PFSK-1 (cell line): Measurements from ENCODE around the gene LYZL4.

ENCODE experiments used
- POLR2AphosphoS5 ChIP-seq: IDR thresholded peaks from 2 replicates; pipeline ENCODE4 v1.6.1; 2012; ENCODE audit warnings: low read depth, mild to moderate bottlenecking, control low read depth, low read length, moderate library complexity
- REST ChIP-seq, 2 experiments: IDR thresholded peaks; 2 replicates each; pipeline versions ENCODE4 v1.6.1 to v1.8.0; 2011 to 2012; ENCODE audit warnings: low read depth in 2 of 2, low read length in 2 of 2, control low read depth in 1 of 2, inconsistent platforms in 1 of 2, mild to moderate bottlenecking in 1 of 2, moderate library complexity in 1 of 2; ENCODE audit not compliant: insufficient read depth in 1 of 2
- SIN3A ChIP-seq: IDR thresholded peaks from 2 replicates; pipeline ENCODE4 v1.6.1; 2012; ENCODE audit warnings: mild to moderate bottlenecking, low read length, moderate library complexity, borderline replicate concordance; ENCODE audit not compliant: insufficient read depth
- TAF1 ChIP-seq: IDR thresholded peaks from 2 replicates; pipeline ENCODE4 v1.6.1; 2012; ENCODE audit warnings: low read length, control low read depth, borderline replicate concordance; ENCODE audit not compliant: insufficient read depth

GRCh38 chr3:42410370-42411131 is at the start of gene LYZL4:
- no peak for TF ChIP-seq REST (IDR thresholded peaks at IDR 0.05; ENCODE audit: insufficient read depth in 1 of 2, low read depth in 2 of 2, low read length in 2 of 2)
- TF ChIP-seq POLR2AphosphoS5: no peak
- TF ChIP-seq SIN3A: no peak
- no peak for TF ChIP-seq TAF1
